Calu3 (cell line): ENCODE results near the gene PEX10. TPM values are rescaled to one million over a fixed set of nuclear protein-coding genes. Genes with fewer than 3 reads are reported as not detected.

Experiments used
- BruUV-seq: library from RNA; stranded (reverse); fragments of 400-500 nt; replicated peaks from 2 replicates; lab custom pipeline; 2021; lab: Mats Ljungman, UMichigan
- CTCF ChIA-PET: fragments of 300-600 bp; sonication (Branson Sonifier 250); formaldehyde crosslinking; loops from one replicate; lab custom pipeline; 2022; ENCODE audit warnings: antibody characterized with exemption; lab: Charles Lee
- DNase-seq: peaks from one replicate; pipeline ENCODE4 v3.0.0; 2022
- H3K27ac Mint-ChIP-seq: one replicate; pipeline ENCODE4 v1.8.0; 2022; ENCODE audit warnings: mixed read lengths; ENCODE audit not compliant: unreplicated experiment
- H3K27me3 Mint-ChIP-seq: one replicate; pipeline ENCODE4 v1.8.0; 2022; ENCODE audit warnings: mixed read lengths; ENCODE audit not compliant: unreplicated experiment
- H3K36me3 Mint-ChIP-seq: one replicate; pipeline ENCODE4 v1.8.0; 2022; ENCODE audit warnings: mild to moderate bottlenecking, moderate library complexity, mixed read lengths; ENCODE audit not compliant: insufficient read depth, unreplicated experiment
- H3K4me1 Mint-ChIP-seq: one replicate; pipeline ENCODE4 v1.8.0; 2022; ENCODE audit warnings: mild to moderate bottlenecking, low read depth, mixed read lengths; ENCODE audit not compliant: unreplicated experiment
- H3K4me3 Mint-ChIP-seq: one replicate; pipeline ENCODE4 v1.8.0; 2022; ENCODE audit warnings: mild to moderate bottlenecking, low read depth, moderate library complexity, mixed read lengths; ENCODE audit not compliant: unreplicated experiment
- H3K9me3 Mint-ChIP-seq: one replicate; pipeline ENCODE4 v1.8.0; 2022; ENCODE audit warnings: low read depth, mixed read lengths; ENCODE audit not compliant: unreplicated experiment
- CTCF ChIP-seq: fragments of 200-600 bp; IDR thresholded peaks from one replicate; pipeline ENCODE4 v1.8.0; 2022; ENCODE audit warnings: antibody characterized with exemption; ENCODE audit not compliant: unreplicated experiment
- intact Hi-C: fragments of 100-400 bp; cut with micrococcal nuclease; formaldehyde crosslinking; loops from one replicate; pipeline ENCODE4 v1.10.0; 2022; ENCODE audit not compliant: unreplicated experiment
- total RNA-seq: library from RNA; stranded (reverse); gene quantifications from 2 replicates; pipeline ENCODE4 v1.2.3, GENCODE V29; 2022

Gene PEX10
- total RNA-seq, 1 experiment from 2014 or later, result 24.0 TPM

- CTCF ChIA-PET, result interaction anchor here (0.6 kb wide), 1 partner anchor 123 kb away, joined by 3 read pairs; no protein-coding TSS in a partner anchor
- H3K4me1 Mint-ChIP-seq, result no peaks in the 10 kb centered on the region
- peaks cover 10% of the 10 kb centered on the region for H3K27me3 Mint-ChIP-seq
- TF ChIP-seq CTCF, result no peak
- BruUV-seq, result no TSS peak
- no peak overlapping the region for H3K4me3 Mint-ChIP-seq
- DNase-seq, result no peak
- H3K27ac Mint-ChIP-seq, result no peak overlapping the region
- no peaks in the 10 kb centered on the region for H3K9me3 Mint-ChIP-seq
- intact Hi-C loops, result no loop called here
- H3K36me3 Mint-ChIP-seq, result no peaks in the 10 kb centered on the region
These were observed 13.5 kb upstream of the PEX10 start for GRCh38 chr1:2425892-2426291.

GRCh38 chr1:2422523-2422922 lies 10.2 kb upstream of the PEX10 start:
- Mint-ChIP-seq H3K4me1 (no peaks in the 10 kb centered on the region), H3K27ac (no peak overlapping the region), H3K36me3 (no peaks in the 10 kb centered on the region), H3K9me3 (no peaks in the 10 kb centered on the region), H3K27me3 (peaks cover 10% of the 10 kb centered on the region), H3K4me3 (no peak overlapping the region)
- CTCF ChIA-PET, result no interaction called here
- no peak for DNase-seq
- no TSS peak for BruUV-seq
- intact Hi-C loops, result no loop called here
- no peak for TF ChIP-seq CTCF

- BruUV-seq, result no TSS peak
- intact Hi-C loops, result no loop called here
- peak overlapping the region; percentile 14 for H3K4me3 Mint-ChIP-seq
- TF ChIP-seq CTCF, result no peak
- no peak overlapping the region for H3K27ac Mint-ChIP-seq
- no peaks in the 10 kb centered on the region for H3K9me3 Mint-ChIP-seq
- peaks cover 20% of the 10 kb centered on the region for H3K36me3 Mint-ChIP-seq
- CTCF ChIA-PET, result no interaction called here
- H3K27me3 Mint-ChIP-seq, result no peaks in the 10 kb centered on the region
- H3K4me1 Mint-ChIP-seq, result peaks cover 19% of the 10 kb centered on the region
- no peak for DNase-seq
These were observed 7.1 kb upstream of the PEX10 start for GRCh38 chr1:2419416-2419815.

- no peaks in the 10 kb centered on the region for H3K9me3 Mint-ChIP-seq
- no peak for DNase-seq
- peaks cover 24% of the 10 kb centered on the region for H3K4me1 Mint-ChIP-seq
- no peak for TF ChIP-seq CTCF
- intact Hi-C loops, result no loop called here
- CTCF ChIA-PET, result no interaction called here
- H3K36me3 Mint-ChIP-seq, result peaks cover 25% of the 10 kb centered on the region
- H3K27me3 Mint-ChIP-seq, result no peaks in the 10 kb centered on the region
- no TSS peak for BruUV-seq
- H3K4me3 Mint-ChIP-seq, result peak overlapping the region; percentile 14
- H3K27ac Mint-ChIP-seq, result no peak overlapping the region
These were observed 6.5 kb upstream of the PEX10 start for GRCh38 chr1:2418791-2419320.
